ENCODE results near the gene NMRK2.

The NMRK2 gene

DNA sequence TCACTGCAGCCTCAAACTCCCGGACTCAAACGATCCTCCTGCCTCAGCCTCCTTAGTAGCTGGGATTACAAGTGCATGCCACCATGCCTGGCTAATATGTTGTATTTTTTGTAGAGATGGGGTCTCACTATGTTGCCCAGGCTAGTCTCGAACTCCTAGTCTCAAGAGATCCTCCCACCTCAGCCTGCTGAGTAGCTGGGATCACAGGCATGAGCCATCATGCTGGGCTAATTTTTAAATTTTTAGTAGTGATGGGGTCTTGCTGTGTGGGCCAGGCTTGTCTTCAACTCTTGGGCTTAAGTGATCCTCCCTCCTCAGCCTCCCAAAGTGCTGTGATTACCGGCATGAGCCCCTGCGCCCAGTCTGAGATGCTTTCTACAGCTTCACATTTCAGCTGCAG is 37.1 kb upstream of the NMRK2 start:
- Histone ChIP-seq H3K27ac (replicated peaks) (no peak overlapping the region), H3K27me3 (ENCODE audit: insufficient read depth, poor library complexity, severe bottlenecking) (no peaks in the 10 kb centered on the region), H3K4me3 (replicated peaks; ENCODE audit: insufficient read depth, low read length) (no peak overlapping the region)
- DNase-seq (ENCODE audit: low read depth in 1 of 2, low spot score in 1 of 2) = no peak
- TF ChIP-seq, protein P1, sequence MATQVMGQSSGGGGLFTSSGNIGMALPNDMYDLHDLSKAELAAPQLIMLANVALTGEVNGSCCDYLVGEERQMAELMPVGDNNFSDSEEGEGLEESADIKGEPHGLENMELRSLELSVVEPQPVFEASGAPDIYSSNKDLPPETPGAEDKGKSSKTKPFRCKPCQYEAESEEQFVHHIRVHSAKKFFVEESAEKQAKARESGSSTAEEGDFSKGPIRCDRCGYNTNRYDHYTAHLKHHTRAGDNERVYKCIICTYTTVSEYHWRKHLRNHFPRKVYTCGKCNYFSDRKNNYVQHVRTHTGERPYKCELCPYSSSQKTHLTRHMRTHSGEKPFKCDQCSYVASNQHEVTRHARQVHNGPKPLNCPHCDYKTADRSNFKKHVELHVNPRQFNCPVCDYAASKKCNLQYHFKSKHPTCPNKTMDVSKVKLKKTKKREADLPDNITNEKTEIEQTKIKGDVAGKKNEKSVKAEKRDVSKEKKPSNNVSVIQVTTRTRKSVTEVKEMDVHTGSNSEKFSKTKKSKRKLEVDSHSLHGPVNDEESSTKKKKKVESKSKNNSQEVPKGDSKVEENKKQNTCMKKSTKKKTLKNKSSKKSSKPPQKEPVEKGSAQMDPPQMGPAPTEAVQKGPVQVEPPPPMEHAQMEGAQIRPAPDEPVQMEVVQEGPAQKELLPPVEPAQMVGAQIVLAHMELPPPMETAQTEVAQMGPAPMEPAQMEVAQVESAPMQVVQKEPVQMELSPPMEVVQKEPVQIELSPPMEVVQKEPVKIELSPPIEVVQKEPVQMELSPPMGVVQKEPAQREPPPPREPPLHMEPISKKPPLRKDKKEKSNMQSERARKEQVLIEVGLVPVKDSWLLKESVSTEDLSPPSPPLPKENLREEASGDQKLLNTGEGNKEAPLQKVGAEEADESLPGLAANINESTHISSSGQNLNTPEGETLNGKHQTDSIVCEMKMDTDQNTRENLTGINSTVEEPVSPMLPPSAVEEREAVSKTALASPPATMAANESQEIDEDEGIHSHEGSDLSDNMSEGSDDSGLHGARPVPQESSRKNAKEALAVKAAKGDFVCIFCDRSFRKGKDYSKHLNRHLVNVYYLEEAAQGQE (IDR thresholded peaks at IDR 0.05; ENCODE audit: insufficient replicate concordance, low read depth) = no peak
- TF ChIP-seq, protein P2, sequence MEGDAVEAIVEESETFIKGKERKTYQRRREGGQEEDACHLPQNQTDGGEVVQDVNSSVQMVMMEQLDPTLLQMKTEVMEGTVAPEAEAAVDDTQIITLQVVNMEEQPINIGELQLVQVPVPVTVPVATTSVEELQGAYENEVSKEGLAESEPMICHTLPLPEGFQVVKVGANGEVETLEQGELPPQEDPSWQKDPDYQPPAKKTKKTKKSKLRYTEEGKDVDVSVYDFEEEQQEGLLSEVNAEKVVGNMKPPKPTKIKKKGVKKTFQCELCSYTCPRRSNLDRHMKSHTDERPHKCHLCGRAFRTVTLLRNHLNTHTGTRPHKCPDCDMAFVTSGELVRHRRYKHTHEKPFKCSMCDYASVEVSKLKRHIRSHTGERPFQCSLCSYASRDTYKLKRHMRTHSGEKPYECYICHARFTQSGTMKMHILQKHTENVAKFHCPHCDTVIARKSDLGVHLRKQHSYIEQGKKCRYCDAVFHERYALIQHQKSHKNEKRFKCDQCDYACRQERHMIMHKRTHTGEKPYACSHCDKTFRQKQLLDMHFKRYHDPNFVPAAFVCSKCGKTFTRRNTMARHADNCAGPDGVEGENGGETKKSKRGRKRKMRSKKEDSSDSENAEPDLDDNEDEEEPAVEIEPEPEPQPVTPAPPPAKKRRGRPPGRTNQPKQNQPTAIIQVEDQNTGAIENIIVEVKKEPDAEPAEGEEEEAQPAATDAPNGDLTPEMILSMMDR (IDR thresholded peaks at IDR 0.05; ENCODE audit: insufficient read depth, low read length) = no peak
- TF ChIP-seq POLR2AphosphoS5 (IDR thresholded peaks at IDR 0.05; ENCODE audit: low read depth) (no peak), SPI1 (IDR thresholded peaks at IDR 0.05; ENCODE audit: borderline replicate concordance, low read depth) (no peak), GABPA (IDR thresholded peaks at IDR 0.05; ENCODE audit: low read depth) (no peak)

DNA sequence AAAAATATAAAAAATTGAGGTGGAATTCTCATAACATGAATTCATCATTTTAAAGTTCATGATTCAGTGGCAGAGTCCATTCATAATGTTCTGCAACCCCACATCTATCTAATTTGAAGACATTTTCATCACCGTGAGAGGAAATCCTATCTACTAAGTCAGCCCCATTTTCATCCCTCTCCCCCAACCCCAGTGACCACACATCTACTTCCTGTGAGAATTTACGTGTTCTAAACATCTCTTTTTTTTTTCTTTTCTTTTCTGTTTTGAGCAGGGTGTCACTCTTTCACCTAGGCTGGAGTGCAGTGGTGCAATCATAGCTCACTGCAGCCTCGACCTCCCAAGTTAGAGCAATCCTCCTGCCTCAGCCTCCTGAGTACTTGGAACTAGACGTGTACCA is 34.9 kb upstream of the NMRK2 start:
- DNase-seq (ENCODE audit: low read depth in 1 of 2, low spot score in 1 of 2) = no peak
- Histone ChIP-seq H3K4me3 (replicated peaks; ENCODE audit: insufficient read depth, low read length) (no peak overlapping the region), H3K27ac (replicated peaks) (no peak overlapping the region), H3K27me3 (ENCODE audit: insufficient read depth, poor library complexity, severe bottlenecking) (no peaks in the 10 kb centered on the region)
- TF ChIP-seq, protein P1 (IDR thresholded peaks at IDR 0.05; ENCODE audit: insufficient replicate concordance, low read depth) = no peak
- TF ChIP-seq, protein P2 (IDR thresholded peaks at IDR 0.05; ENCODE audit: insufficient read depth, low read length) = no peak
- TF ChIP-seq GABPA (IDR thresholded peaks at IDR 0.05; ENCODE audit: low read depth) = no peak
- TF ChIP-seq SPI1 (IDR thresholded peaks at IDR 0.05; ENCODE audit: borderline replicate concordance, low read depth) = no peak
- no peak for TF ChIP-seq POLR2AphosphoS5 (IDR thresholded peaks at IDR 0.05; ENCODE audit: low read depth)

DNA sequence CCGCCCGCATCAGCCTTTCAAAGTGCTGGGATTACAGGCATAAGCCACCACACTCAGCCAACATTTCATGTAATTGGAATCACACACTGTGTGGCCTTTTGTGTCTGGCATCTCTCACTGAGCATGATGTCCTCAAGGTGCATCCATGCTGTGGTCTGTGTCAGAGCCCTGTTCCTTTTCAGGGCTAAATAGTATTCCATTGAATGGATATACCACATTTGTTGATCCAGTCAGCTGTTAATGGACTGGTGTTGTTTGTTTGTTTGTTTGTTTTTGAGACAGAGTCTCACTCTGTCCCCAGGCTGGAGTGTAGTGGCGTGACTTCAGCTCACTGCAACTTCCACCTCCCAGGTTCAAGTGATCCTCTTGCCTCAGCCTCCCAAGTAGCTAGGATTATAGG is 34.4 kb upstream of the NMRK2 start:
- no peak overlapping the region for H3K27ac ChIP-seq (replicated peaks)
- TF ChIP-seq, protein P2 (IDR thresholded peaks at IDR 0.05; ENCODE audit: insufficient read depth, low read length) = no peak
- TF ChIP-seq, protein P1 (IDR thresholded peaks at IDR 0.05; ENCODE audit: insufficient replicate concordance, low read depth) = no peak
- TF ChIP-seq SPI1 (IDR thresholded peaks at IDR 0.05; ENCODE audit: borderline replicate concordance, low read depth) (no peak), POLR2AphosphoS5 (IDR thresholded peaks at IDR 0.05; ENCODE audit: low read depth) (no peak), GABPA (IDR thresholded peaks at IDR 0.05; ENCODE audit: low read depth) (no peak)
- no peak for DNase-seq (ENCODE audit: low read depth in 1 of 2, low spot score in 1 of 2)

More for the DNA sequence above, 34.4 kb upstream of the NMRK2 start:
- Histone ChIP-seq H3K27me3 (ENCODE audit: insufficient read depth, poor library complexity, severe bottlenecking) (no peaks in the 10 kb centered on the region), H3K4me3 (replicated peaks; ENCODE audit: insufficient read depth, low read length) (no peak overlapping the region)

Data from HL-60 (cell line).